NT2/D1 (cell line): Measurements from ENCODE around the gene RBM39.

Experiments
- YY1 ChIP-seq: IDR thresholded peaks from 2 replicates; pipeline ENCODE4 v1.6.1; 2011; ENCODE audit not compliant: insufficient read length, insufficient read depth
- ZNF274 ChIP-seq: IDR thresholded peaks from 2 replicates; pipeline ENCODE4 v1.6.1; 2011; ENCODE audit warnings: mild to moderate bottlenecking, low read depth, low read length

GRCh38 chr20:35715652-35716051, 26.4 kb downstream of the RBM39 start:
- TF ChIP-seq ZNF274 (no peak), YY1 (no peak)
